ENCODE measurements around the gene HSBP1L1.
"Not testable (repeated sequence)": the region's sequence is repeated elsewhere in the genome, so short reads cannot be mapped to it uniquely, and the experiment has no call there.

HSBP1L1 gene

DNA sequence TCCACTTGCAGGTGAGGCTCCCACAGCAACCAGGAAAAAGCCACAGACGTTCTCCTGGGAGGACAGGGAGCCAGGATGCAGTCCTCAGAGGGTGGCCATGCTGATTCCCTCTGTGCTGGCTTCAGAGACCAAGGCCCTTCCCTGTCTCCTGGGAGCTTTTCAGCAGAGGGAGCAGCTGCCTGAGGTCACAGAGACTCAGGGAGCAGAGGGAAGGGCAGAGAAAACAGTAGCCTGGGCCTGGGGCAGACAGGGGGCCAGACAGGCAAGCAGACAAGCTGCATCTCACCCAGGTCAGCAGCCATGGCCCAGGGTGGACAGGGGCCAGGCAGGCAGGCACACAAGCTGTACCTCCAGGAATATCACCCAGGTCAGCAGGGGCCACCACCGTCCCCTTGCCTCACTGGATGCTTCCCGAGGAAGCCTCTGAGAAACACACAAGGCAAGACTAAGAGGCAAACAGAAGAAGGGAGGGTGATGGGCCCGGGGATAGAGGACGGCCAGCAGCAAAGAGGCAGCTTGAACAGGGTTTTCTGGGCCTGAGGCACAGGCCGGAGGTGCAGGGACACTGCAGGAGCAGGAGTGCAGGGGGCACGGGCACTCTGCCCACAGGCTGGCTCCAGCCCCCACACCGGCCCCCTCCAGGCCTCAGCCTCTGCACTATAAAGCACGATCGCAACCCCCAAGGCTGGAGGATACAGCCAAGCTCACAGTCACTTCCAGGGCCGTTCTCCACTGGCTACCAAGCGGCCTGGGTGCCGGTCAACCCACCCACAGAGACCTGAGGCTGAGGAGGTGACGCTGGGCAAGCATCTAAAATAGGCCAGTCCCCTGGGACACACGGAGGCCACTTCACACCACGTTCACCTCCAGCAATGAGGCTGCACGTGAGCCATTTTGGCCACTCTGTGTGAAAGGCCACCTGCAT lies 19.1 kb upstream of the HSBP1L1 start:
- DNase-seq = no peak

DNA sequence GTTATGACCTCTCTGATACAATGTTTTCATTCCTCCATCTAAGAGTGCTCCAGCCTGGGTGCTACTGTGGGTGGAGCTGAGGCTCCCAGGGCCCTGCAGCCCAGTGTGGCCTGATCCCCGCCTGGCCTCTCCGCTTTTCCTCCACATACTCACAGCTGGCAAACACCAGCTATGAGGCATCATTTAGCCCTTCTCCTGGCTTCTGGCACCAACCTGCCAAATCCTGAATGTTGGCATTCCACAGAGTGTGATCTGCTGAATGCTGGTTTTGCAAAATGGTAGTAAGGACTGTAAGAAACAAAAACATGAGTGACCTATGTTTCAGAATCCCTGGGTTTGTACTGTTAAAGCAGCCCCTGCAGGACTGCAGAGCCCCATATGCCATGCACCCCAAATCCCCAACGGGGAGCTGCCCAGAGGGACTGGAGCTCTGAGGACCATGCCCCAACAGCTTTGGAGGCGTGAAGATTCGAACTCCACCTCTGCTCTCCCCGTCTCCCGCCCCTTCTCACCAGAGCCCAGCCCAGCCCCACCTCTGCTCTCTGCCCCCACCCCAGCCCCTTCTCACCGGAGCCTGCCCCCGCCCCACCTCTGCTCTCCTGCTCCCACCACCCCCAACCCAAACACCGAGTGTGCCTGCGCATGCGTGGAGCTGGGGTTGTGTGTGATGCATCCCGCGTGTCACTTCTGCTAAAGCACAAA lies 17.2 kb upstream of the HSBP1L1 start:
- DNase-seq = no peak

DNA sequence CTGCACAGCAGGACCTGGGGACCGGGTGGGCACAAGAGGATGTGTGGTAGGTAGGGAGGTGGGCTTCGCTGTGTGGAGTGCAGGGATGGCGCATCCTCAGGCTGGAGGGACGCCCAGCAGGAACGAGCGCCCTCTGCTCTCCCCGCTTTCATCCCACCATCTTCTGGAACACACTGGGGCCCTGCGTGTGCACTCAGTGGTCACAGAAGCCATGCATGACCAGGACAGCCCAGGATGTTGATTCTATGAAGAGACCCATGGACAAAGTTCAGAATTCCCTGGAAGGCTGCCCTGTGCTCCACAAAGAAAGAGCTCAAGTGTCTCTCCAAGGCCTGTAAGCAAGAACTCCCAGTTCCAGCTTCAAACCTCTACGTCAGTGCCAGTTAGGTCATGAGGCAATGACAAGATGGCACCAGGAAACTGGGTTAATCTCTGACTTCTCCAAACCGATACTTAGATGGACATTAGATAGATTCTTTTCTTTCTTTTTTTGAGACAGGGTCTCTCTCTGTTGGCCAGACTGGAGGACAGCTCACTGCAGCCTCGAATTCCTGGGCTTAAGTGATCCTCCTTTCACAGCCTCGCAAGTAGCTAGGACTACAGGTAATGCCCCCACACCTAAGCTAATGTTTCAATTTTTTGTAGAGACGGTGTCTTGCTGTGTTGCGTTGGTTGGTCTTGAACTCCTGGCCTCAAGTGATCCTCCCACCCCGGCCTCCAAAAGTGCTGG lies 16.4 kb upstream of the HSBP1L1 start:
- no peak for DNase-seq

DNA sequence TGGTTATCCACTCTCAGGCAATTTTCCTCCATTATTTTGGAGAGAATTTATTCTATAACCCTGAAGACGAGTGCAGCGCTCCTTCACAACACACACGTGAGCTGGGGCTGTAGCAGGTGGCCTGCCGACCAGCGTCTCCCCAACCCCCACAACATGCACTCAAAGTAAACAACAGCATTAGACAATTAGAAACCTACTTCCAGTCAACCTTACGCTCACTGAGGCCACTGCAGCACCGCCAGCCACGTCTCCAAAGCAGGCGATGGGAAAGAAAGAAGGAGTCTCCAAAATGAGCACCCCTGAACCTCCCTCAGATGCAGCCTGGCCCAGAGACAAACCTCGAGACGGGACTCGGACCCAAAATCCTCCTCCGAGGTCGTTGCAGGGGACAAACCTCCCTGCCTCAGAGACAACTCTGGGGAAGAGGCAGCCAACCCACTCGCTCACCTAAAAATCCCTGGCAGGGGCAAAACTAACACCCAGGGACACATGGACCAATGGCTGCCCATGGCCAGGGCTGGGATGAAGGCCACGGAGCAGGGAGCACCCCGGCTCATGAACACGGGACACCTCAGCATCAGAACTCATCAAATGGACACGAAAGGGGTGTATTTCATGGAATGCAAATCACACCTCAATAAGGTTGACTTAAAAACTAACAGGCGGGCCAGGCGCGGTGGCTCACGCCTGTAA lies 15.6 kb upstream of the HSBP1L1 start:
- no peak for DNase-seq

DNA sequence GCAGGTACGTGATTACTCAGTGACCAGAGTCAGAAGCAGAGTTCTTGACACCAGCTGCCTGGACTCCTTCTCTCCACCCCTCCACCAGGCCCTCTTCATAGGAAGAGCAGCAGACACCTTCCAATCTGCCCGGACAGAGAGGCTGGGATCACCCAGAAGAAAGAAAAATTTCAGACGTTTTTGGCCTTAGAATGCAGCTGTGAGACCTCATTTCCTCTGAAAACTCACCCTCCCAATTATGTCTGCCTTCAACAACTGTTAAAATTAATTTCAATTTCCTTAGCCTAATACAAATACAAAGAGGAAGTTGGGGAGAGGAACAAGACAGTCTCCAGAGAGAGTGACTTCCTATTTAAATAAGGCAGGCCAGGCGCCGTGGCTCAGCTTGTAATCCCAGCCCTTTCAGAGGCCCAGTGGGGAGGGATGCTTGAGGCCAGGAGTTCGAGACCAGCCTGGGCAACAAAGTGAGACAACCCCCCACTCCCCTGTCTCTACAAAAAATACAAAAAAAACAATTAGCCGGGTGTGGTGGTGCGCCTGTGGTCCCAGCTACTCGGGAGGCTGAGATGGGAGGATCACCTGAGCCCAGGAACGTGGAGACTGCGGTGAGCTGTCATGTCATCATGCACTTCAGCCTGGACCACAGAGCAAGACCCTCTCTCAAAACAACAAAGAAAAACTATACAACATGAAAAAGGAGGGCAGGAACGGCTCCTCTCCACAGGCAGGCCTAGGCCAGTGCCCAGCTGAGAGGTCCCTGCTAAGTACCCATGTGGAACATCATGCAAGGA lies 14.6 kb upstream of the HSBP1L1 start:
- no peak for DNase-seq

DNA sequence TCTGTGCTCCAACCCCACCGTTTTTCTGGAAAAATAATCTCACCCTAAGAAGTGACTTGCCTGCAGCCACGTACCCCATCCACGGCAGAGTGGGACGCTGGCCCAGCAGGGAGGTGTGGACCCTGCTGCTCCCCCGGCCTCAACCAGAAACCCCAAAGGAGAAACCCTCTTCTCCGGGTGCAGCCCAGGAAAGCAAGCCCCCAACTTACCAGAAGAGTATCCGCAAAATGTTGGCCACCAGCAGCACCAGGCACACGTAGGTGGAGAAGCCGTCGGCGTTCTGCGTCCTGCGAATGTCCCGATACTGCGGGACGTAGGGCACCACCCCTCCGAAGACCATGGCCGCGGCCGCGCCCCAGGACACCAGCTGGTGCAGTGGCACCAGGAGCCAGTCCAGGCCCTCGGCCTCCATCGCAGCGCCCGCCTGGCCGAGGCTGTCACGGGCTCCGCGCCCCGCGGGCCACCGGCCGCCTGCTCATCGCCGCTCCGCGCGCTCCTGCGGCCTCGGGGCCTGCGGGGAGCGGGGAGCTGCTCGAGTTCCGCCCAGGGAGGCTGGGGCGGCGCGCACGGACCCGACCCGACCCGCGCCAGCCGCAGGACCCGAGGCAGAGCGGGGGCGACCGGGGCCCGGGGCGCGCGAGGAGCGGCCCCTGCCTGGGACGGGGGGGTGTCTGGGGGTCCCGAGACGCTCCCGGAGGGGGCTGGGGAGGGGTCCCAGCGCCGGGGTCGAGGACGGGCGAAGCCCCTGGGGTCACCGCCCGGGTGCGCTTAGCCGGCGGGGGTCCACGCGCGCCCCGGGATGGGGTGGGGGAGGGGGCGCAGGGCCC lies 13.7 kb upstream of the HSBP1L1 start:
- no peak for DNase-seq

DNA sequence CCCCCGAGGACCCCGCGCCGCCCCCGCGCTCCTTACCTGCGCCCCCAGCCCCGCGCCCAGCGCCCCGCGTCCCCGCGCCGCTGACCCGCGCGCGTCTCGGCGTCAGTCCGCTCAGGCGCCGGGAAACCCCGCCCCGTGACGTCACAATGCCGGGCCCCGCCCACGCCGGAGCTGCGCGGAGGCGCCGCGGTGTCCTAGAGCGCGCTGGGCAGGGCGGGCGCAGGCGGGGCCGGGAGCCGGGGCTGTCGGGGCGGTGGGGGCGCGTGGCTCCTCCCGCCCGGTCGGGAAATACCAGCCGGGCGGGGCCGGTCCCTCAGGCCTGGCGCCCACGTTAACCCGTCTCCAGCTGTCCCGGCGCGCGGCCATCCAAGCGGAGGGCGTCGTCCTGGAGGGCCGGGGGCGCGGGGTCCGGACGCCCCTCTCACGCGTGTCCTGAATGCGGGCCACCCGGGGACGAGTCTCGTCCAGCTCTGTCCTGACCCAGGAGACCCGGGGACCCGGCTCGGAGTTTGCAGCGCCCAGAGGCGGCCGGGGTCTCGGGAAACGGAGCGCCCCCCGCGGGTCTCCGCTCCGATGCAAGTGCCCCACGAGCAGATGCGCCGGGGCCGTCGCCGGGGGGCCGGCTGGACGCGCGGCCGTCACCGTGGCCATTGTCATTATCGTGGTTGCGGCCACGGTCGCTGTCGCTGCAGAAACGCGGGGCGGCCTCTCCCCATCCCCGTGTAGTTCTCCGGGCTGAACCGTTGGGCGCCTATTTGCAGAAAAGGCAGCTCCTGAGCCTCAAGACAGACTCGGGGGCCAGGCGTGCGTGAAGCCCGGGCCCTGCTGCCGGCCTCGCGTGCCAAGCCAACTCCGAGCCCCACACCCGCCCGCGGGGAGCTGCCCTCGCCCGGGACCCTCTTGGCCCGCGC lies 12.6 kb upstream of the HSBP1L1 start, which contains the start of gene SLC66A2:
Gene SLC66A2, minus strand, starts transcription at position 109 of the 911 bp plus-strand sequence. CDS start 727 bp downstream, outside the sequence.
- peak; percentile 93 for DNase-seq

DNA sequence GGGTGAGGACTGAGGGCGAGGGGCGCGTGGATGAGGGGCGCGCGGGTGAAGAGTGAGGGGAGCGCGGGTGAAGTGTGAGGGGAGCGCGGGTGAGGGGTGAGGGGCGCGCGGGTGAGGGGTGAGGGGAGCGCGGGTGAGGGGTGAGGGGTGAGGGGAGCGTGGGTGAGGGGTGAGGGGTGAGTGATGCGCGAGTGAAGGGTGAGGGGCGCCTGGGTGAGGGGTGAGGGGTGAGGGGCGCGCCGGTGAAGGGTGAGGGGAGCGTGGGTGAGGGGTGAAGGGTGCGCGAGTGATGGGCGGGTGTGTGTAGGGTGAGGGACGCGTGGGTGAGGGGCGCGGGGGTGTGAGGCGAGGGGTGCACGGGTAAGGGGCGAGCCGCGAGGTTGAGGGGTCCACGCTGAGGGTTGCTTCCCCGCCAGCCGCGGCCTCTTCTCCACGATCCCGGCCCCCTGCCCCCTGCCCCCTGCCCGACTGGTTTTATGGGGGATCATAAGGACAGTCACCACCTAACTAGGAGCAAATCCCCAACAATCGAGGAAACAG lies 11.9 kb upstream of the HSBP1L1 start:
- no peak for DNase-seq

DNA sequence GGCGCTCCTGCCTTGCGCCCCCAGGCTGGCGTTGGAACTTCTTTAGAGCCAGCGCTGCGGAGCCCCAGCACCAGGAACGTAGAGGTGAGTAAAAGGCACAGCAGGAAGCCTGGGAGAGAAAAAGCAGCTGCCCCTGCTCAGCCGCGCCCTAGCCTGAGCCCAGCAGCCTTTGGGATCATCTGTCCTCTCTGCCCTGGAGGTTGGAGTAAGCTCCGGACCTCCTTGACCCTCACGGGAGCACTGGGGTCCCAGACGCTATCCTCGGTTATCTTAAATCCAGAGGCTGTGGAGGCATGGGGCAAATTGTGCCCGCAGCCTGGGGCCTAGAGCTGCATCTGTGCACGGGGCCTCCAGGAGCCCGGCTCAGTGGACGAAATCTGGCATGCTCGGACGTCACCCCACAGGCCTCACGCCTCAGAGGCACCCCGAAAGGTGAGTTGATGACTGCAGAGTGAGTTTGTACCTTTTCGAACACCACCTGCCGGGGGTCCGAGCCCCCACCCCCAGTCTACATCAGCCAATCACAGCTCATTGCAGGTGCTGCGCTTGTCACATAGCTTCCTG lies 11.4 kb upstream of the HSBP1L1 start:
- no peak for DNase-seq

DNA sequence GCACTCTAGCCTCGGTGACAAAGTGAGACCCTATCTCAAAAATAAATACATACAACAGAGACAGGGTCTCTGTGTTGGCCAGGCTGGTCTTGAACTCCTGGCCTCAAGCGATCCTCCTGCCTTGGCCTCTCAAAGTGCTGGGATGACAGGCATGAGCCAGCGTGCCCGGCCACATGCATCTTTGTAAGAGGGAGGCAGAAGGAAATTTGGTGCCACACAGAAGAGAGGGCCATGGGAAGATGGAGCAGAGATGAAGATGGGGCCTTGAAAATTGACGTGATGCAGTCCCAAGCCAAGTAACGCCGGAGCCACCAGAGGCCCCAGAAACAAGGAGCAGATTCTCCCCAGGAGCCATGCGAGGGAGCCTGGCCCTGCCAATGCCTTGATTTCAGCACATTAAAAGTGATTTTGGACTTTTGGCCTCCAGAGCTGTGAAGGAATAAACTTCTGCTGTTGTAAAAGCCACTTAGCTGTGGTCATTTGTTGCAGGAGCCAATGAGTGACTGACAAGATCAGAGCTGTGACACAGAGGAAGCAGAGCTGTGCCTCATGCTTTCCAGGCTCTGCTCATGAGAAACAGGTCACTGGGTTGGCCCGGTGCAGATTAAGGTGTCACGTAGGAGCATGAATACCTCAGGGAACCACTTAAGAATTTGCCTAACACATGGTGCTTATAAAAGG lies 10.3 kb upstream of the HSBP1L1 start:
- no peak for DNase-seq

DNA sequence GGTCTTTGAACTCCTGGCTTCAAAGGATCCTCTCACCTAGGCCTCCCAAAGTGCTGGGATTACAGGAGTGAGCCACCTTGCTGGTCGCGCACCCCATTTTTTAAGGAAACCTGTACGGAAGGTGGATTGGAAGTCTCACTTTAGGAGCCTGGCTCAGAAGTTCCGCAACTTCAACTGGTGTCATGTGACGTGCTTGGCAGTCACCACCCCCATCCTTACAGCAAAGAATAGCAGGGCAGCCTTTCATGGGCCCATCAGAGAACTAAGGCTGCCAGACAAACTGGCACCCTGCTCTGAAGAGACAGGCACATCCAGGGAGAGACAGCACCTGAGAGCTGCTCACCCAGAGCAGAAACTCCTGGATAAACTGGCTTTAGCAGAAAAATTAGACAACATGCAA lies 9.7 kb upstream of the HSBP1L1 start:
- no peak for DNase-seq

DNA sequence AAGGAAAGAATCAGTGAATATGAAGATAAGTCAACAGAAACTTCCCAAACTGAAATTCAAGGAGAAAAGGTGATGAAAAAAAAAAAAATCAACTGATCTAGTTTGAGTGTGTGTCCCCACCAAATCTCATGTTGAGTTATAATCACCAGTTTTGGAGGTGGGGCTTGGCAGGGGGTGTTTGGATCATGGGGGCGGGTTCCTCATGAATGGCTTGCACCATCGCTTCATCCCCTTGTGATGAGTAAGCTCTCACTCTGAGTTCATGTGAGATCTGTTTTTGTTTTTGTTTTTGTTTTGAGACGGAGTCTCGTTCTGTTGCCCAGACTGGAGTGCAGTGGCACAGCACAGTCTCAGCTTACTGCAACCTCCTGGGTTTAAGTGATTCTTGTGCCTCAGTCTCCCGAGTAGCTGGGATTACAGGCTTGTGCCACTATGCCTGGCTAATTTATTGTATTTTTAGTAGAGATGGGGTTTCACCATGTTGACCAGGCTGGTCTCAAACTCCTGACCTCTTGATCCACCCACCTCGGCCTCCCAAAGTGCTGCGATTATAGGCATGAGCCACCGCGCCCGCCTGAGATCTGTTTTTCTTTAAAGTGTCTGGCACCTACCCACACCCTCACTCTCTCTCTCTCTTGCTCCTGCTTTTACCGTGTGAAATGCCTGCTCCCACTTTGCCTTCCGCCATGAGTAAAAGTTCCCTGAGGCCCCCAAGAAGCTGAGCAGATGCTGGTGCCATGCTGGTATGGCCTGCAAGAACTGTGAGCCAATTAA lies 9.0 kb upstream of the HSBP1L1 start:
- no peak for DNase-seq

DNA sequence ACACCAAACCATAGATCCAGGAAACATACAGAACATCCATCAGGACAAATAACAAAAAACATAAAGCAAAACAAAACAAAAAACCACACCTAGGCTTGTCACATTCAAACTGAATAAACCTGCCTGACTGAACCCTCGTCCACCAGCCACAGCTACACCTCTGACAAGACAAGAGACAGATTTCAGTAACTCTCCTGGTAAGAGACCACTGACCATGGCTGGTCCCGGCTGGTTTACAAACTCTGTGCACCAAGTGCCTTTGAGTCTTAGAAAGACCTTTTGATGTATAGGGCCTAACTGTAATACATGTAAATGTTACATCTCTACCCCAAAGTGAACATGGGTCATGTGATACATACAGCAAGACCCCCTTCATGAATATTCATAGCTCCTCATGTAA lies 8.2 kb upstream of the HSBP1L1 start:
- DNase-seq = no peak

DNA sequence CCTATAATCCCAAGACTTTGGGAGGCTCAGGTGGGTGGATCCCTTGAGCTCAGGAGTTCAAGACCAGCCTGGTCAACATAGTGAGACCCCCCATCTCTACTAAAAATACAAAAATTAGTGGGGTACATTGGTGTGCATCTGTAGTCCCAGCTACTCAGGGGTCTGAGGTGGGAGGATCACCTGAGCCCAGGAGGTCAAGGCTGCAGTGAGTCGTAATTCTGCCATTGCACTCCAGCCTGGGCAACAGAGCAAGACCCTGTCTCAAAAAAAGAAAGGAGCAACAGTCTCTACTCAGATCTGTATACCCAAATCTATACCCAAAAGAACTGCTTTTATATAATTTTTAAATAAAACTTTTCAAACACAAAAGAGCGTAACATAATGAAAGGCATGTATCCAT lies 5.5 kb upstream of the HSBP1L1 start:
- DNase-seq = no peak

DNA sequence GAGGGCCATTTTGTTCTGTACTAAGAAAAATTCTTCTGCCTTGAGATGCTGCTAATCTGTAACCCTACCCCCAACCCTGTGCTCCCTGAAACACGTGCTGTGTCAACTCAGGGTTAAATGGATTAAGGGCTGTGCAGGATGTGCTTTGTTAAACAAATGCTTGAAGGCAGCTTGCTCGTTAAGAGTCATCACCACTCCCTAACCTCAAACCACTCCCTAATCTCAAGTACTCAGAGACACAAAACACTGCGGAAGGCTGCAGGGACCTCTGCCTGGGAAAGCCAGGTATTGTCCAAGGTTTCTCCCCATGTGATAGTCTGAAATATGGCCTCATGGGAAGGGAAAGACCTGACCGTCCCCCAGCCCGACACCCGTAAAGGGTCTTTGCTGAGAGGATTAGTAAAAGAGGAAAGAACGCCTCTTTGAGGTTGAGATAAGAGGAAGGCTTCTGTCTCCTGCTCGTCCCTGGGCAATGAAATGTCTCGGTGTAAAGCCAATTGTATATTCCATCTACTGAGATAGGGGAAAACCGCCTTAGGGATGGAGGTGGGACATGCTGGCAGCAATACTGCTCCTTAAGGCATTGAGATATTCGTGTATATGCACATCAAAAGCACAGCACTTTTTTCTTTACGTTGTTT lies 4.2 kb upstream of the HSBP1L1 start:
- DNase-seq = not testable (repeated sequence)

DNA sequence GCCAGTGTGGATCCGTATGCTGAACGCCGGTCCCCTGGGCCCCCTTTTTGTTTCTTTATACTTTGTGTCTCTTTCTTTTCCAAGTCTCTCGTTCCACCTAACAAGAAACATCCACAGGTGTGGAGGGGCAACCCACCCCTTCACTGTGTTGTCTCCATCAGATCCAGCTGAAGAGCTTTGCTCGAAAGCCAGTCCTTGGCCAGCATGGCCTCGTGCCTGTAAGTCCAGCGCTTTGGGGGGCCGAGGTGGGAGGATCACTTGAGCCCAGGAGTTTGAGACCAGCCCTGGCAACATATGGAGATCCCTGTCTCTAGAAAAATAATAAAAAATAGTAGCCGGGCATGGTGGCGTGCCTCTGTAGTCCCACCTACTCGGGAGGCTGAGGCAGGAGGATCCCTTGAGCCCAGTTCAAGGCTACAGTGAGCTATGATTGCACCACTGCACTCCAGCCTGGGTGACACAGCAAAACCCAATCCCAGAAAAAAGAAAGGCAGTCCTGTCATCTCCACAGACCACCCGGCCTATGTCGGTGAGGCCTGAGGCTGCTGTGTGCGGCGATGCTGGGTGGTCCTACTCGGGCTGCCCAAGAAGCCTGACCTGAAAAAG lies 3.4 kb upstream of the HSBP1L1 start:
- DNase-seq = no peak

Measured in effector CD4-positive, alpha-beta T cell (primary cell).